IMR-90 (cell line): ENCODE data around the gene CELF6. TPM values are rescaled to one million over a fixed set of nuclear protein-coding genes. Genes with fewer than 3 reads are reported as not detected.
"Not testable (repeated sequence)": the region's sequence is repeated elsewhere in the genome, so short reads cannot be mapped to it uniquely, and the experiment has no call there.

Experiments used
- ATAC-seq: fragments of 200-7000 bp; cut with Tn5 transposase; 2 replicates; pipeline ENCODE4 v1.9.1; 2020; ENCODE audit warnings: low read depth, mild to moderate bottlenecking, moderate library complexity
- BruUV-seq: library from RNA; stranded (reverse); fragments of 400-500 nt; replicated peaks from 2 replicates; lab custom pipeline; 2021; lab: Mats Ljungman, UMichigan
- CTCF ChIA-PET: fragments of 300-600 bp; formaldehyde crosslinking; extraction: SDS; loops from one replicate; lab custom pipeline; 2021; ENCODE audit warnings: antibody characterized with exemption; lab: Yijun Ruan, JAX
- POLR2A ChIA-PET: fragments of 300-600 bp; sonication (Branson Sonifier 250); formaldehyde crosslinking; loops from one replicate; lab custom pipeline; 2022; ENCODE audit warnings: antibody characterized with exemption; ENCODE audit not compliant: unreplicated experiment; lab: Charles Lee
- DNase-seq: peaks from one replicate; pipeline ENCODE4 v3.0.0; 2013
- H2AFZ ChIP-seq: replicated peaks from 2 replicates; pipeline ENCODE3; 2013; ENCODE audit warnings: low read length, mild to moderate bottlenecking; ENCODE audit not compliant: poor library complexity
- H2AK5ac ChIP-seq: 2 replicates; pipeline ENCODE4 v1.6.1; 2013; ENCODE audit warnings: low read depth, low read length, inconsistent platforms
- H2AK9ac ChIP-seq: replicated peaks from 2 replicates; pipeline ENCODE3; 2013; ENCODE audit warnings: mild to moderate bottlenecking, low read depth, low read length, moderate library complexity; ENCODE audit not compliant: poor library complexity
- H2BK120ac ChIP-seq: 2 replicates; pipeline ENCODE4 v1.6.1; 2013; ENCODE audit warnings: low read depth, low read length, inconsistent platforms
- H2BK15ac ChIP-seq: 3 replicates; pipeline ENCODE4 v1.6.1; 2013; ENCODE audit warnings: low read depth, low read length, inconsistent platforms
- H2BK20ac ChIP-seq: 2 replicates; pipeline ENCODE4 v1.6.1; 2013; ENCODE audit warnings: low read depth, mild to moderate bottlenecking, inconsistent platforms, low read length, moderate library complexity
- H2BK5ac ChIP-seq: 2 replicates; pipeline ENCODE4 v1.6.1; 2013; ENCODE audit warnings: mild to moderate bottlenecking, low read depth, low read length, inconsistent platforms; ENCODE audit not compliant: poor library complexity, severe bottlenecking
- H3K14ac ChIP-seq: replicated peaks from 2 replicates; pipeline ENCODE4 v1.6.1; 2013; ENCODE audit warnings: low read depth, low read length, inconsistent platforms
- H3K18ac ChIP-seq: 2 replicates; pipeline ENCODE4 v1.6.1; 2013; ENCODE audit warnings: low read depth, low read length, control low read depth
- H3K23ac ChIP-seq: 2 replicates; pipeline ENCODE4 v1.6.1; 2013; ENCODE audit warnings: low read depth, low read length, inconsistent platforms
- H3K27ac ChIP-seq: 2 replicates; pipeline ENCODE4 v1.5.1; 2013; ENCODE audit warnings: mild to moderate bottlenecking, control low read depth, low read length; ENCODE audit not compliant: insufficient read depth
- H3K27me3 ChIP-seq: 2 replicates; pipeline ENCODE4 v1.6.1; 2013; ENCODE audit warnings: low read length; ENCODE audit not compliant: control insufficient read depth, insufficient read depth
- H3K36me3 ChIP-seq: 2 replicates; pipeline ENCODE4 v1.6.1; 2013; ENCODE audit warnings: low read length, mixed read lengths; ENCODE audit not compliant: control insufficient read depth, insufficient read depth
- H3K4ac ChIP-seq: 2 replicates; pipeline ENCODE4 v1.6.1; 2013; ENCODE audit warnings: low read depth, low read length, inconsistent platforms
- H3K4me1 ChIP-seq: 2 replicates; pipeline ENCODE4 v1.6.1; 2013; ENCODE audit warnings: low read length, mixed read lengths; ENCODE audit not compliant: control insufficient read depth, insufficient read depth
- H3K4me2 ChIP-seq: 2 replicates; pipeline ENCODE4 v1.6.1; 2013; ENCODE audit warnings: low read depth, mild to moderate bottlenecking, control low read depth, low read length, moderate library complexity
- H3K4me3 ChIP-seq: 2 replicates; pipeline ENCODE4 v1.5.1; 2013; ENCODE audit warnings: low read depth, mild to moderate bottlenecking, control low read depth, low read length, moderate library complexity; ENCODE audit not compliant: insufficient read depth
- H3K56ac ChIP-seq: 2 replicates; pipeline ENCODE4 v1.6.1; 2013; ENCODE audit warnings: low read length, inconsistent platforms; ENCODE audit not compliant: insufficient read depth; ENCODE audit errors: extremely low read depth
- H3K79me1 ChIP-seq, 2 experiments: 2 replicates each; pipeline ENCODE4 v1.6.1; 2013; ENCODE audit warnings: low read length in 2 of 2, inconsistent platforms in 1 of 2, low read depth in 1 of 2
- H3K9ac ChIP-seq: 2 replicates; pipeline ENCODE4 v1.6.1; 2013; ENCODE audit warnings: low read depth, low read length, control low read depth
- H3K9me1 ChIP-seq: 2 replicates; pipeline ENCODE4 v1.6.1; 2013; ENCODE audit warnings: low read length, inconsistent platforms; ENCODE audit not compliant: insufficient read depth
- H3K9me3 ChIP-seq: 2 replicates; pipeline ENCODE4 v1.6.1; 2013; ENCODE audit warnings: low read length; ENCODE audit not compliant: control insufficient read depth, insufficient read depth
- H4K20me1 ChIP-seq: 2 replicates; pipeline ENCODE4 v1.6.1; 2013; ENCODE audit warnings: low read length, inconsistent platforms; ENCODE audit not compliant: insufficient read depth
- H4K5ac ChIP-seq: 2 replicates; pipeline ENCODE4 v1.6.1; 2013; ENCODE audit warnings: mild to moderate bottlenecking, low read depth, low read length, control low read depth
- H4K8ac ChIP-seq, 2 experiments: 2 replicates each; pipeline ENCODE4 v1.6.1; 2013; ENCODE audit warnings: low read depth in 2 of 2, low read length in 2 of 2, control low read depth in 1 of 2, inconsistent platforms in 1 of 2
- H4K91ac ChIP-seq: 2 replicates; pipeline ENCODE4 v1.6.1; 2013; ENCODE audit warnings: low read depth, low read length, inconsistent platforms; ENCODE audit not compliant: insufficient read depth
- MAZ ChIP-seq: IDR thresholded peaks from 2 replicates; pipeline ENCODE4 v1.6.1; 2012; ENCODE audit warnings: low read depth, mild to moderate bottlenecking, low read length, improper control_type of control experiment, moderate library complexity, borderline replicate concordance
- USF2 ChIP-seq: fragments of 150-350 bp; IDR thresholded peaks from 2 replicates; pipeline ENCODE4 v1.6.1; 2017; ENCODE audit warnings: mild to moderate bottlenecking, antibody characterized with exemption, low read length, low read depth
- dilution Hi-C: fragments of 300-500 bp; cut with HindIII; formaldehyde crosslinking; loops from one replicate; pipeline ENCODE4 v1.14.3; 2018; ENCODE audit warnings: low sequenced_read_pairs; ENCODE audit not compliant: unreplicated experiment
- in situ Hi-C: fragments of 300-500 bp; cut with MboI; formaldehyde crosslinking; loops from 3 replicates; pipeline ENCODE4 v1.14.3; 2019; ENCODE audit warnings: low sequenced_read_pairs, inconsistent platforms, mixed read lengths
- intact Hi-C: fragments of 100-400 bp; cut with micrococcal nuclease; formaldehyde crosslinking; loops from 2 replicates; pipeline ENCODE4 v1.10.0; 2022
- polyA plus RNA-seq, 3 experiments: library from polyadenylated mRNA; depleted of rRNA; stranded (reverse); fragments of >200 nt; gene quantifications; 2 replicates each; pipeline ENCODE4 v1.2.3, GENCODE V29; 2012; ENCODE audit warnings: low replicate concordance in 1 of 3
- total RNA-seq: library from RNA; depleted of rRNA; stranded (reverse); fragments of >200 nt; gene quantifications from 2 replicates; pipeline ENCODE4 v1.2.3, GENCODE V29; 2012

CELF6 gene
- total and polyA plus RNA-seq, 2 of the 4 experiments (the other 2 are of a cell fraction) = 0.07 TPM; not detected in 1

- peaks cover 13 to 19% of the 10 kb centered on the region in 2 experiments for H3K79me1 ChIP-seq
- H2BK5ac ChIP-seq = no peak overlapping the region
- no peak overlapping the region for H2AK5ac ChIP-seq
- in situ Hi-C loops (no loop called here), intact Hi-C loops (no loop called here), dilution Hi-C loops (no loop called here)
- H4K8ac ChIP-seq = no peak overlapping the region
- no TSS peak for BruUV-seq
- H4K91ac ChIP-seq = no peak overlapping the region
- H2BK120ac ChIP-seq = no peak overlapping the region
- H4K20me1 ChIP-seq = no peaks in the 10 kb centered on the region
- TF ChIP-seq USF2 (peak; percentile 45; the same call in 1 of the 2 replicates), MAZ (no peak)
- no peak overlapping the region for H2BK20ac ChIP-seq
- H3K18ac ChIP-seq = no peak overlapping the region
- H2AK9ac ChIP-seq = no peak overlapping the region
- H3K27ac ChIP-seq = no peak overlapping the region
- no peak overlapping the region for H3K9ac ChIP-seq
- H3K4ac ChIP-seq = no peak overlapping the region
- no peak overlapping the region for H3K4me3 ChIP-seq
- CTCF ChIA-PET = no interaction called here
- DNase-seq (peak; percentile 7), ATAC-seq (no peak)
- H2AFZ ChIP-seq = no peak overlapping the region
- no peak overlapping the region for H3K14ac ChIP-seq
- no peak overlapping the region for H2BK15ac ChIP-seq
- POLR2A ChIA-PET = no interaction called here
- H3K23ac ChIP-seq = no peak overlapping the region
- no peak overlapping the region for H4K5ac ChIP-seq
- H3K4me2 ChIP-seq = no peak overlapping the region
- no peak overlapping the region for H3K56ac ChIP-seq
- peaks cover 4% of the 10 kb centered on the region; the same call in 1 of the 2 replicates for H3K9me1 ChIP-seq
- H3K27me3 ChIP-seq = peaks cover 8% of the 10 kb centered on the region
- no peaks in the 10 kb centered on the region for H3K9me3 ChIP-seq
- no peaks in the 10 kb centered on the region for H3K4me1 ChIP-seq
- H3K36me3 ChIP-seq = no peaks in the 10 kb centered on the region
These were observed 43.6 kb downstream of the CELF6 start for GRCh38 chr15:72276326-72276700.

- H3K4ac ChIP-seq, H4K20me1 ChIP-seq, H3K4me1 ChIP-seq, H3K9ac ChIP-seq, CTCF ChIA-PET, H2BK5ac ChIP-seq, BruUV-seq, H3K4me2 ChIP-seq, H3K9me1 ChIP-seq, H4K5ac ChIP-seq, in situ Hi-C loops, H3K18ac ChIP-seq, H3K36me3 ChIP-seq, H3K4me3 ChIP-seq, H2BK20ac ChIP-seq, H3K56ac ChIP-seq, H3K23ac ChIP-seq, H4K91ac ChIP-seq, H3K27ac ChIP-seq, H3K14ac ChIP-seq, DNase-seq, H4K8ac ChIP-seq, H3K27me3 ChIP-seq, H2AK9ac ChIP-seq, H2BK15ac ChIP-seq, H2AK5ac ChIP-seq, H3K9me3 ChIP-seq, ATAC-seq, POLR2A ChIA-PET, H2AFZ ChIP-seq, intact Hi-C loops, H2BK120ac ChIP-seq, dilution Hi-C loops: not testable (repeated sequence)
- peaks cover 18 to 24% of the 10 kb centered on the region in 2 experiments for H3K79me1 ChIP-seq
These were observed 44.2 kb downstream of the CELF6 start for GRCh38 chr15:72275635-72276325.
